Smooth muscle cell (in vitro differentiated cells): Measurements from ENCODE around the gene CEP43. TPM values are rescaled to one million over a fixed set of nuclear protein-coding genes. Genes with fewer than 3 reads are reported as not detected.

Experiments
- DNase-seq: peaks from one replicate; lab custom pipeline; 2025; ENCODE audit not compliant: unreplicated experiment; lab: John Stamatoyannopoulos, UW
- H2AFZ ChIP-seq: fragments of 200-600 bp; sonication (generic); 2 replicates; pipeline ENCODE4 v1.6.0; 2016; ENCODE audit warnings: antibody characterized with exemption, low read depth, mild to moderate bottlenecking
- H3F3A ChIP-seq: fragments of 200-600 bp; sonication (generic); 2 replicates; pipeline ENCODE4 v1.6.0; 2017; ENCODE audit warnings: antibody characterized with exemption, low read depth
- H3K27ac ChIP-seq: fragments of 200-600 bp; sonication (generic); 2 replicates; pipeline ENCODE4 v1.5.1; 2016; ENCODE audit warnings: low read depth, mild to moderate bottlenecking
- H3K27me3 ChIP-seq: fragments of 200-600 bp; sonication (generic); 2 replicates; pipeline ENCODE4 v1.6.1; 2016; ENCODE audit warnings: low read depth, mild to moderate bottlenecking
- H3K36me3 ChIP-seq: fragments of 200-600 bp; sonication (generic); 2 replicates; pipeline ENCODE4 v1.5.1; 2016; ENCODE audit warnings: low read depth
- H3K4me1 ChIP-seq: fragments of 200-600 bp; sonication (generic); 2 replicates; pipeline ENCODE4 v1.5.1; 2016; ENCODE audit warnings: low read depth
- H3K4me2 ChIP-seq: fragments of 200-600 bp; sonication (generic); 2 replicates; pipeline ENCODE4 v1.6.0; 2016; ENCODE audit warnings: mild to moderate bottlenecking
- H3K4me3 ChIP-seq: fragments of 200-600 bp; sonication (generic); 2 replicates; pipeline ENCODE4 v1.5.1; 2016; ENCODE audit warnings: mild to moderate bottlenecking
- H3K79me2 ChIP-seq: fragments of 200-600 bp; sonication (generic); 2 replicates; pipeline ENCODE4 v1.6.0; 2016; ENCODE audit warnings: low read depth, mild to moderate bottlenecking
- H3K9ac ChIP-seq: fragments of 200-600 bp; sonication (generic); 2 replicates; pipeline ENCODE4 v1.6.0; 2016; ENCODE audit warnings: low read depth
- H3K9me3 ChIP-seq: fragments of 200-600 bp; sonication (generic); replicated peaks from 2 replicates; pipeline ENCODE4 v1.5.1; 2016; ENCODE audit warnings: low read depth
- H4K20me1 ChIP-seq: fragments of 200-600 bp; sonication (generic); 2 replicates; pipeline ENCODE4 v1.6.0; 2016; ENCODE audit warnings: low read depth
- WGBS: methylation state at CpG from one replicate; pipeline ENCODE4 v1.1.7; 2016; ENCODE audit warnings: low lambda C conversion rate; 5-methylcytosine and 5-hydroxymethylcytosine counted together
- polyA plus RNA-seq: library from polyadenylated mRNA; unstranded; fragments of >200 nt; fragmentation: Nextera tagmentation; extraction: Ambion mirVana; gene quantifications from 2 replicates; pipeline ENCODE4 v1.2.1, GENCODE V29; 2016
- total RNA-seq: library from RNA; depleted of rRNA; stranded (reverse); fragments of >200 nt; gene quantifications from 2 replicates; pipeline ENCODE4 v1.2.3, GENCODE V29; 2014
- TF ChIP-seq, protein P1 (sequence below): fragments of 200-600 bp; sonication (generic); IDR thresholded peaks from 2 replicates; pipeline ENCODE4 v1.5.1; 2017; ENCODE audit warnings: borderline replicate concordance, mild to moderate bottlenecking, antibody characterized with exemption; ENCODE audit not compliant: insufficient read depth, poor library complexity, severe bottlenecking

Gene CEP43
- total and polyA plus RNA-seq, 2 experiments from 2014 or later: 13.2 to 16.0 TPM

DNA sequence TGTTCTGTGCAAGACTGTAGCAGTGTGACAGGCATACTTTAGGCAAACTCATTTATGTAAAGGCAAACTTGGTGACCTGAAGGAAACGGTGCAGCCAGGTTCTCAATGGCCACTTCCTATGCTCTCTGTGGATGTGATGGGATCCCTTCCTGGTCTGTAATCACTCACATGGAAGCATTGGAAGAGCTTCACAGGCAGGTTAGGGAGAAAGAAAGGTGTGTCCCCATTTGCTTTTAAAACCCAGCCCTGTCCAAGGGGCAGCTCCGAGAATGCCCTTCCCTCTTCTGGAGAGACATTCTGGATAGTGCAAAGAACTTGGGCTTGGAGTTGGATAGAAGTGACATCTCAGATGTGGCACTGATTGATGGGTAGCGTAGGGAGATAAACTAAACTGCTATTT lies 28.1 kb downstream of the CEP43 start:
- H3K9ac ChIP-seq: no peak overlapping the region
- no peaks in the 10 kb centered on the region for H3K27me3 ChIP-seq
- no peak overlapping the region for H3K27ac ChIP-seq
- DNase-seq: no peak
- H4K20me1 ChIP-seq: no peaks in the 10 kb centered on the region
- peaks cover 11% of the 10 kb centered on the region for H3K36me3 ChIP-seq
- H3K9me3 ChIP-seq: no peaks in the 10 kb centered on the region
- no peak overlapping the region for H3K4me2 ChIP-seq
- no peak overlapping the region for H3K4me3 ChIP-seq
- TF ChIP-seq, protein P1, sequence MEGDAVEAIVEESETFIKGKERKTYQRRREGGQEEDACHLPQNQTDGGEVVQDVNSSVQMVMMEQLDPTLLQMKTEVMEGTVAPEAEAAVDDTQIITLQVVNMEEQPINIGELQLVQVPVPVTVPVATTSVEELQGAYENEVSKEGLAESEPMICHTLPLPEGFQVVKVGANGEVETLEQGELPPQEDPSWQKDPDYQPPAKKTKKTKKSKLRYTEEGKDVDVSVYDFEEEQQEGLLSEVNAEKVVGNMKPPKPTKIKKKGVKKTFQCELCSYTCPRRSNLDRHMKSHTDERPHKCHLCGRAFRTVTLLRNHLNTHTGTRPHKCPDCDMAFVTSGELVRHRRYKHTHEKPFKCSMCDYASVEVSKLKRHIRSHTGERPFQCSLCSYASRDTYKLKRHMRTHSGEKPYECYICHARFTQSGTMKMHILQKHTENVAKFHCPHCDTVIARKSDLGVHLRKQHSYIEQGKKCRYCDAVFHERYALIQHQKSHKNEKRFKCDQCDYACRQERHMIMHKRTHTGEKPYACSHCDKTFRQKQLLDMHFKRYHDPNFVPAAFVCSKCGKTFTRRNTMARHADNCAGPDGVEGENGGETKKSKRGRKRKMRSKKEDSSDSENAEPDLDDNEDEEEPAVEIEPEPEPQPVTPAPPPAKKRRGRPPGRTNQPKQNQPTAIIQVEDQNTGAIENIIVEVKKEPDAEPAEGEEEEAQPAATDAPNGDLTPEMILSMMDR: no peak
- no peaks in the 10 kb centered on the region for H3K79me2 ChIP-seq
- H3K4me1 ChIP-seq: no peaks in the 10 kb centered on the region
- H3F3A ChIP-seq: no peaks in the 10 kb centered on the region
- no peak overlapping the region for H2AFZ ChIP-seq
- 95% methylated on average over 3 of the region's 3 CpGs for WGBS

GRCh38 chr6:167027772-167028171 lies 28.6 kb downstream of the CEP43 start:
- Histone ChIP-seq H3K9ac (no peak overlapping the region), H3K79me2 (no peaks in the 10 kb centered on the region), H3K4me3 (no peak overlapping the region), H2AFZ (no peak overlapping the region), H4K20me1 (no peaks in the 10 kb centered on the region), H3F3A (no peaks in the 10 kb centered on the region), H3K4me1 (no peaks in the 10 kb centered on the region), H3K27me3 (no peaks in the 10 kb centered on the region), H3K27ac (no peak overlapping the region), H3K4me2 (no peak overlapping the region), H3K9me3 (no peaks in the 10 kb centered on the region), H3K36me3 (peaks cover 11% of the 10 kb centered on the region)
- TF ChIP-seq, protein P1: no peak
- DNase-seq: no peak
- WGBS: 96% methylated on average over 6 of the region's 6 CpGs

DNA sequence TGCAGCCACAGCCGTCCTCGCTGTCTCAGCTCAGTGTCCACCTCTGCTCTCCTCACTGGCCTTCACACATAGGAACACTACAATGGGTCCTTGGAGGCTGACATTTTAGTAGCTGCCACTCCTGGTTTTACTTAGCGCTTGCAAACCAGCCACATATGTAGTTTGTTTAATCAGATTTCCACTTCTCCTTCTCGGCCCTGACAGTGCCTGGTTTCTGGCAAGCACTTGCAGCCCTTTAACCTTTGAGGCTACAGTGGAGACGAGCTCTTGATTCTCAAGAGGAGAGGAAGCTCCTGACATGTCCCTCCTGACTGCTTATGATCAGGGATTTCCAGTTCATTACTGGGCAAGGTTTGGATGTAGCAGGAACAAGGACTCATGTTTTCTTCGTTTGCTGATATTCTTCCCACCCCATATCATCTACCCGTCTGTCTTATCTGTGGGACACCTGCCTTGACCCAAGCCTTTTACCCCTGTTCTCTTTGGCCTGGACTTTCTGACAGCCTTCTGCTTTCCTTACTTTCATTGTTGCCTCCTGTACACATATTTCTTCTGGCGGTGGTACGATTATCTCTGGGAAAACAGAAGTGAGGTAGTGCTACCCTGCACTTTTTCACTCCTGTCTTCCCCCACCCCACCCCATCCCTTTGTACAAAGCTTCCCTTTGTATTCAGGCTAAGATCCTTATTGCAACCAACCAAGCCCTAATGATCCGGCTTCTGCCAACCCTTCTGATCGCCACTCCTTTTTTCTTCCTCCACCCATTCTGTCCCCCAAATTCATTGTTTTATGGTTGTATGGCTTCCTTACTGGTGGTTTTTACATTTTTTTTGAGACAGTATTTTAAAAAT lies 31.2 kb downstream of the CEP43 start:
- no peaks in the 10 kb centered on the region for H3K9me3 ChIP-seq
- no peak overlapping the region for H2AFZ ChIP-seq
- H3K79me2 ChIP-seq: no peaks in the 10 kb centered on the region
- no peak overlapping the region for H3K4me2 ChIP-seq
- no peak for DNase-seq
- peaks cover 3% of the 10 kb centered on the region for H3K36me3 ChIP-seq
- no peaks in the 10 kb centered on the region for H3F3A ChIP-seq
- WGBS: 87% methylated on average over 11 of the region's 11 CpGs
- no peak overlapping the region for H3K27ac ChIP-seq
- no peaks in the 10 kb centered on the region for H4K20me1 ChIP-seq
- no peak overlapping the region for H3K9ac ChIP-seq
- TF ChIP-seq, protein P1: no peak
- H3K4me1 ChIP-seq: no peaks in the 10 kb centered on the region
- no peaks in the 10 kb centered on the region for H3K27me3 ChIP-seq
- H3K4me3 ChIP-seq: no peak overlapping the region
